HepG2 (cell line): ENCODE measurements around the gene NDUFS4. TPM values are rescaled to one million over a fixed set of nuclear protein-coding genes. Genes with fewer than 3 reads are reported as not detected.

Experiments used
- ATAC-seq: fragments of 200-7000 bp; cut with Tn5 transposase; 3 replicates; pipeline ENCODE4 v1.9.1; 2020; ENCODE audit warnings: mild to moderate bottlenecking, moderate library complexity
- BruUV-seq: library from RNA; stranded (reverse); fragments of 400-500 nt; replicated peaks from 2 replicates; lab custom pipeline; 2021; lab: Mats Ljungman, UMichigan
- CTCF ChIA-PET: fragments of 300-600 bp; formaldehyde crosslinking; extraction: SDS; loops from one replicate; lab custom pipeline; 2021; ENCODE audit warnings: low total read pairs, inconsistent platforms, low intra/inter-chr PET ratio; lab: Yijun Ruan, JAX
- POLR2A ChIA-PET: fragments of 350-600 bp; sonication (Branson Sonifier 250); formaldehyde crosslinking; loops from one replicate; lab custom pipeline; 2020; ENCODE audit warnings: antibody characterized with exemption, inconsistent platforms; lab: Yijun Ruan, JAX
- DNase-seq: peaks from one replicate; pipeline ENCODE4 v3.0.0-alpha.2; 2015; ENCODE audit warnings: low spot score
- FAIRE-seq: peaks from 3 replicates; lab custom pipeline; 2011; peaks lifted over from hg19 to GRCh38; lab: Jason Lieb, UNC
- H2AFZ ChIP-seq: one replicate; pipeline ENCODE4 v1.6.1; 2011; ENCODE audit warnings: low read length, inconsistent platforms
- H3K27ac ChIP-seq: fragments of 300-600 bp; 3 replicates; pipeline ENCODE4 v1.8.0; 2011; ENCODE audit warnings: mixed run types, mild to moderate bottlenecking, mixed read lengths, low read length, inconsistent platforms; ENCODE audit not compliant: insufficient read depth; ENCODE audit errors: extremely low read length
- H3K27me3 ChIP-seq, 2 experiments: fragments of 200-600 bp in 1 of 2; 2 replicates in 1 of 2; 3 replicates in 1 of 2; pipeline versions ENCODE4 v1.6.0 to v1.8.0; 2011; ENCODE audit warnings: low read length in 2 of 2, mild to moderate bottlenecking in 2 of 2, moderate library complexity in 2 of 2, inconsistent platforms in 1 of 2; ENCODE audit not compliant: insufficient read depth in 2 of 2, control insufficient read depth in 1 of 2
- H3K36me3 ChIP-seq, 2 experiments: fragments of 200-600 bp in 1 of 2; replicated peaks in 1 of 2; 2 replicates in 1 of 2; 3 replicates in 1 of 2; pipeline versions ENCODE4 v1.5.1 to v1.8.0; 2011; ENCODE audit warnings: low read length in 2 of 2, inconsistent platforms in 1 of 2; ENCODE audit not compliant: insufficient read depth in 2 of 2, control insufficient read depth in 1 of 2
- H3K4me1 ChIP-seq: 2 replicates; pipeline ENCODE4 v1.5.1; 2012; ENCODE audit warnings: low read length, inconsistent platforms; ENCODE audit not compliant: insufficient read depth
- H3K4me2 ChIP-seq: 2 replicates; pipeline ENCODE4 v1.6.0; 2011; ENCODE audit warnings: low read depth, low read length, inconsistent platforms
- H3K4me3 ChIP-seq, 3 experiments: fragments of 200-600 bp in 1 of 3; sonication (generic), shearing (Covaris generic) in 1 of 3; replicated peaks in 1 of 3; 2 replicates each; pipeline ENCODE4 v1.5.1; 2011 to 2016; ENCODE audit warnings: low read length in 3 of 3, inconsistent platforms in 2 of 3, low read depth in 2 of 3, mild to moderate bottlenecking in 2 of 3, control low read depth in 1 of 3, mixed read lengths in 1 of 3; ENCODE audit not compliant: insufficient read depth in 1 of 3
- H3K79me2 ChIP-seq: one replicate; pipeline ENCODE4 v1.6.1; 2011; ENCODE audit warnings: low read length, inconsistent platforms; ENCODE audit not compliant: insufficient read depth
- H3K9ac ChIP-seq: 2 replicates; pipeline ENCODE4 v1.6.0; 2011; ENCODE audit warnings: mild to moderate bottlenecking, low read depth, low read length, inconsistent platforms; ENCODE audit not compliant: insufficient read depth
- H3K9me3 ChIP-seq: 2 replicates; pipeline ENCODE4 v1.5.1; 2012; ENCODE audit warnings: mild to moderate bottlenecking, low read length
- H4K20me1 ChIP-seq: 2 replicates; pipeline ENCODE4 v1.6.0; 2011; ENCODE audit warnings: inconsistent platforms, mild to moderate bottlenecking, low read length, moderate library complexity; ENCODE audit not compliant: insufficient read depth
- SP140L ChIP-seq: sonication (generic); formaldehyde crosslinking; IDR thresholded peaks from 2 replicates; pipeline ENCODE4 v1.4.0; 2020; ENCODE audit warnings: missing genetic modification reagents, borderline replicate concordance
- ZNF569 ChIP-seq: sonication (generic); formaldehyde crosslinking; IDR thresholded peaks from 2 replicates; pipeline ENCODE4 v1.5.0; 2020; ENCODE audit warnings: mild to moderate bottlenecking, missing genetic modification reagents, moderate library complexity, borderline replicate concordance
- WGBS: methylation state at CpG from one replicate; pipeline ENCODE4 v1.1.6; 2017; ENCODE audit warnings: low lambda C conversion rate; 5-methylcytosine and 5-hydroxymethylcytosine counted together
- in situ Hi-C: cut with HindIII; loops from 2 replicates; pipeline ENCODE4 v1.10.0; 2017; ENCODE audit warnings: low pct_unique_long_range_greater_than_20kb; ENCODE audit not compliant: extremely low pct_ligation_motif_present
- intact Hi-C: fragments of 100-400 bp; cut with micrococcal nuclease; formaldehyde crosslinking; loops from one replicate; pipeline ENCODE4 v1.10.0; 2022; ENCODE audit not compliant: unreplicated experiment
- polyA plus RNA-seq, 8 experiments: library from polyadenylated mRNA; depleted of rRNA in 3 of 8; stranded (reverse) in 7 of 8; unstranded in 1 of 8; fragments of >200 nt; fragmentation: Illumina TruSeq in 4 of 8; extraction: Trizol in 4 of 8; gene quantifications; 2 replicates each; pipeline versions ENCODE4 v1.2.1 to v1.2.3, GENCODE V29; 2011 to 2016; ENCODE audit warnings: low read depth in 4 of 8, missing spikeins in 1 of 8, mixed read lengths in 1 of 8; ENCODE audit not compliant: insufficient read depth in 1 of 8
- total RNA-seq, 5 experiments: library from RNA; depleted of rRNA; stranded (reverse); fragments of >200 nt; fragmentation: Illumina TruSeq; extraction: Trizol; gene quantifications; 2 replicates each; pipeline ENCODE4 v1.2.3, GENCODE V29; 2016; ENCODE audit warnings: low read depth in 1 of 5
- TF ChIP-seq, protein P1 (sequence below): sonication (generic); formaldehyde crosslinking; IDR thresholded peaks from 2 replicates; pipeline ENCODE4 v1.5.0; 2020; ENCODE audit warnings: mild to moderate bottlenecking, missing genetic modification reagents, borderline replicate concordance
- TF ChIP-seq, protein P2 (sequence below): sonication (generic); formaldehyde crosslinking; IDR thresholded peaks from 2 replicates; pipeline ENCODE4 v1.4.0; 2020; ENCODE audit warnings: mild to moderate bottlenecking, missing genetic modification reagents
- TF ChIP-seq, protein P3 (sequence below): sonication (generic); formaldehyde crosslinking; IDR thresholded peaks from 2 replicates; pipeline ENCODE4 v1.4.0; 2020; ENCODE audit warnings: missing genetic modification reagents

Gene NDUFS4
- total and polyA plus RNA-seq, 2 of the 13 experiments (the other 11 are each of a cell fraction or from before 2014, with no cell fraction given), result 121 to 126 TPM

DNA sequence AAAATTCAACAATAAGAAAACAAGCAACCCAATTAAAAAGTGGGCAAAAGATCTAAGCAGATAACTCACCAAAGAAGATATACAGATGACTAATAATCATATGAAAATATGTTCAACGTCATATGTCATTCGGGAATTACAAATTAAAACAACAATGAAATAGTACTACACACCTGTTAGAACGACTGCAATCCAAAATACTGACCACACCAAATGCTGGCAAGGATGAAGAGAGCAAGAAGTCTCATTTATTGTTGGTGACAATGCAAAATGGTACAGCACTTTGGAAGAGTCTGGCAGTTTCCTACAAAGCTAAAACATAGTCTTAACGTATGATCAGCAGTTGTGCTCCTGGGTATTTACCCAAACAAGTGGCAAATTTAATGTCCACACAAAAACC lies 37.5 kb downstream of the NDUFS4 start:
- ATAC-seq (no peak), FAIRE-seq (no peak), DNase-seq (no peak)
- in situ Hi-C loops (no loop called here), intact Hi-C loops (no loop called here)
- no peak overlapping the region for H3K4me2 ChIP-seq
- WGBS, result 98% methylated on average over 4 of the region's 4 CpGs
- H3K36me3 ChIP-seq, result no peaks in the 10 kb centered on the region
- H4K20me1 ChIP-seq, result peaks cover 16% of the 10 kb centered on the region; the same call in 1 of the 2 replicates
- peaks cover 64% of the 10 kb centered on the region for H3K79me2 ChIP-seq
- ChIA-PET POLR2A (no interaction called here), CTCF (no interaction called here)
- no peak overlapping the region for H2AFZ ChIP-seq
- no peak overlapping the region for H3K9ac ChIP-seq
- BruUV-seq, result no TSS peak
- peaks cover 6% of the 10 kb centered on the region; the same call in 1 of the 2 replicates for H3K4me1 ChIP-seq
- no peak overlapping the region for H3K4me3 ChIP-seq
- H3K27ac ChIP-seq, result no peak overlapping the region
- no peaks in the 10 kb centered on the region for H3K27me3 ChIP-seq
- H3K9me3 ChIP-seq, result no peaks in the 10 kb centered on the region
- TF ChIP-seq SP140L (CRISPR knock-in tag) (no peak), ZNF569 (CRISPR knock-in tag) (no peak)
- TF ChIP-seq, protein P1, sequence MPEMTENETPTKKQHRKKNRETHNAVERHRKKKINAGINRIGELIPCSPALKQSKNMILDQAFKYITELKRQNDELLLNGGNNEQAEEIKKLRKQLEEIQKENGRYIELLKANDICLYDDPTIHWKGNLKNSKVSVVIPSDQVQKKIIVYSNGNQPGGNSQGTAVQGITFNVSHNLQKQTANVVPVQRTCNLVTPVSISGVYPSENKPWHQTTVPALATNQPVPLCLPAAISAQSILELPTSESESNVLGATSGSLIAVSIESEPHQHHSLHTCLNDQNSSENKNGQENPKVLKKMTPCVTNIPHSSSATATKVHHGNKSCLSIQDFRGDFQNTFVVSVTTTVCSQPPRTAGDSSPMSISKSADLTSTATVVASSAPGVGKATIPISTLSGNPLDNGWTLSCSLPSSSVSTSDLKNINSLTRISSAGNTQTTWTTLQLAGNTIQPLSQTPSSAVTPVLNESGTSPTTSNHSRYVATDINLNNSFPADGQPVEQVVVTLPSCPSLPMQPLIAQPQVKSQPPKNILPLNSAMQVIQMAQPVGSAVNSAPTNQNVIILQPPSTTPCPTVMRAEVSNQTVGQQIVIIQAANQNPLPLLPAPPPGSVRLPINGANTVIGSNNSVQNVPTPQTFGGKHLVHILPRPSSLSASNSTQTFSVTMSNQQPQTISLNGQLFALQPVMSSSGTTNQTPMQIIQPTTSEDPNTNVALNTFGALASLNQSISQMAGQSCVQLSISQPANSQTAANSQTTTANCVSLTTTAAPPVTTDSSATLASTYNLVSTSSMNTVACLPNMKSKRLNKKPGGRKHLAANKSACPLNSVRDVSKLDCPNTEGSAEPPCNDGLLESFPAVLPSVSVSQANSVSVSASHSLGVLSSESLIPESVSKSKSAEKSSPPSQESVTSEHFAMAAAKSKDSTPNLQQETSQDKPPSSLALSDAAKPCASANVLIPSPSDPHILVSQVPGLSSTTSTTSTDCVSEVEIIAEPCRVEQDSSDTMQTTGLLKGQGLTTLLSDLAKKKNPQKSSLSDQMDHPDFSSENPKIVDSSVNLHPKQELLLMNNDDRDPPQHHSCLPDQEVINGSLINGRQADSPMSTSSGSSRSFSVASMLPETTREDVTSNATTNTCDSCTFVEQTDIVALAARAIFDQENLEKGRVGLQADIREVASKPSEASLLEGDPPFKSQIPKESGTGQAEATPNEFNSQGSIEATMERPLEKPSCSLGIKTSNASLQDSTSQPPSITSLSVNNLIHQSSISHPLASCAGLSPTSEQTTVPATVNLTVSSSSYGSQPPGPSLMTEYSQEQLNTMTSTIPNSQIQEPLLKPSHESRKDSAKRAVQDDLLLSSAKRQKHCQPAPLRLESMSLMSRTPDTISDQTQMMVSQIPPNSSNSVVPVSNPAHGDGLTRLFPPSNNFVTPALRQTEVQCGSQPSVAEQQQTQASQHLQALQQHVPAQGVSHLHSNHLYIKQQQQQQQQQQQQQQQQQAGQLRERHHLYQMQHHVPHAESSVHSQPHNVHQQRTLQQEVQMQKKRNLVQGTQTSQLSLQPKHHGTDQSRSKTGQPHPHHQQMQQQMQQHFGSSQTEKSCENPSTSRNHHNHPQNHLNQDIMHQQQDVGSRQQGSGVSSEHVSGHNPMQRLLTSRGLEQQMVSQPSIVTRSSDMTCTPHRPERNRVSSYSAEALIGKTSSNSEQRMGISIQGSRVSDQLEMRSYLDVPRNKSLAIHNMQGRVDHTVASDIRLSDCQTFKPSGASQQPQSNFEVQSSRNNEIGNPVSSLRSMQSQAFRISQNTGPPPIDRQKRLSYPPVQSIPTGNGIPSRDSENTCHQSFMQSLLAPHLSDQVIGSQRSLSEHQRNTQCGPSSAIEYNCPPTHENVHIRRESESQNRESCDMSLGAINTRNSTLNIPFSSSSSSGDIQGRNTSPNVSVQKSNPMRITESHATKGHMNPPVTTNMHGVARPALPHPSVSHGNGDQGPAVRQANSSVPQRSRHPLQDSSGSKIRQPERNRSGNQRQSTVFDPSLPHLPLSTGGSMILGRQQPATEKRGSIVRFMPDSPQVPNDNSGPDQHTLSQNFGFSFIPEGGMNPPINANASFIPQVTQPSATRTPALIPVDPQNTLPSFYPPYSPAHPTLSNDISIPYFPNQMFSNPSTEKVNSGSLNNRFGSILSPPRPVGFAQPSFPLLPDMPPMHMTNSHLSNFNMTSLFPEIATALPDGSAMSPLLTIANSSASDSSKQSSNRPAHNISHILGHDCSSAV (CRISPR knock-in tag), result no peak
- TF ChIP-seq, protein P2, sequence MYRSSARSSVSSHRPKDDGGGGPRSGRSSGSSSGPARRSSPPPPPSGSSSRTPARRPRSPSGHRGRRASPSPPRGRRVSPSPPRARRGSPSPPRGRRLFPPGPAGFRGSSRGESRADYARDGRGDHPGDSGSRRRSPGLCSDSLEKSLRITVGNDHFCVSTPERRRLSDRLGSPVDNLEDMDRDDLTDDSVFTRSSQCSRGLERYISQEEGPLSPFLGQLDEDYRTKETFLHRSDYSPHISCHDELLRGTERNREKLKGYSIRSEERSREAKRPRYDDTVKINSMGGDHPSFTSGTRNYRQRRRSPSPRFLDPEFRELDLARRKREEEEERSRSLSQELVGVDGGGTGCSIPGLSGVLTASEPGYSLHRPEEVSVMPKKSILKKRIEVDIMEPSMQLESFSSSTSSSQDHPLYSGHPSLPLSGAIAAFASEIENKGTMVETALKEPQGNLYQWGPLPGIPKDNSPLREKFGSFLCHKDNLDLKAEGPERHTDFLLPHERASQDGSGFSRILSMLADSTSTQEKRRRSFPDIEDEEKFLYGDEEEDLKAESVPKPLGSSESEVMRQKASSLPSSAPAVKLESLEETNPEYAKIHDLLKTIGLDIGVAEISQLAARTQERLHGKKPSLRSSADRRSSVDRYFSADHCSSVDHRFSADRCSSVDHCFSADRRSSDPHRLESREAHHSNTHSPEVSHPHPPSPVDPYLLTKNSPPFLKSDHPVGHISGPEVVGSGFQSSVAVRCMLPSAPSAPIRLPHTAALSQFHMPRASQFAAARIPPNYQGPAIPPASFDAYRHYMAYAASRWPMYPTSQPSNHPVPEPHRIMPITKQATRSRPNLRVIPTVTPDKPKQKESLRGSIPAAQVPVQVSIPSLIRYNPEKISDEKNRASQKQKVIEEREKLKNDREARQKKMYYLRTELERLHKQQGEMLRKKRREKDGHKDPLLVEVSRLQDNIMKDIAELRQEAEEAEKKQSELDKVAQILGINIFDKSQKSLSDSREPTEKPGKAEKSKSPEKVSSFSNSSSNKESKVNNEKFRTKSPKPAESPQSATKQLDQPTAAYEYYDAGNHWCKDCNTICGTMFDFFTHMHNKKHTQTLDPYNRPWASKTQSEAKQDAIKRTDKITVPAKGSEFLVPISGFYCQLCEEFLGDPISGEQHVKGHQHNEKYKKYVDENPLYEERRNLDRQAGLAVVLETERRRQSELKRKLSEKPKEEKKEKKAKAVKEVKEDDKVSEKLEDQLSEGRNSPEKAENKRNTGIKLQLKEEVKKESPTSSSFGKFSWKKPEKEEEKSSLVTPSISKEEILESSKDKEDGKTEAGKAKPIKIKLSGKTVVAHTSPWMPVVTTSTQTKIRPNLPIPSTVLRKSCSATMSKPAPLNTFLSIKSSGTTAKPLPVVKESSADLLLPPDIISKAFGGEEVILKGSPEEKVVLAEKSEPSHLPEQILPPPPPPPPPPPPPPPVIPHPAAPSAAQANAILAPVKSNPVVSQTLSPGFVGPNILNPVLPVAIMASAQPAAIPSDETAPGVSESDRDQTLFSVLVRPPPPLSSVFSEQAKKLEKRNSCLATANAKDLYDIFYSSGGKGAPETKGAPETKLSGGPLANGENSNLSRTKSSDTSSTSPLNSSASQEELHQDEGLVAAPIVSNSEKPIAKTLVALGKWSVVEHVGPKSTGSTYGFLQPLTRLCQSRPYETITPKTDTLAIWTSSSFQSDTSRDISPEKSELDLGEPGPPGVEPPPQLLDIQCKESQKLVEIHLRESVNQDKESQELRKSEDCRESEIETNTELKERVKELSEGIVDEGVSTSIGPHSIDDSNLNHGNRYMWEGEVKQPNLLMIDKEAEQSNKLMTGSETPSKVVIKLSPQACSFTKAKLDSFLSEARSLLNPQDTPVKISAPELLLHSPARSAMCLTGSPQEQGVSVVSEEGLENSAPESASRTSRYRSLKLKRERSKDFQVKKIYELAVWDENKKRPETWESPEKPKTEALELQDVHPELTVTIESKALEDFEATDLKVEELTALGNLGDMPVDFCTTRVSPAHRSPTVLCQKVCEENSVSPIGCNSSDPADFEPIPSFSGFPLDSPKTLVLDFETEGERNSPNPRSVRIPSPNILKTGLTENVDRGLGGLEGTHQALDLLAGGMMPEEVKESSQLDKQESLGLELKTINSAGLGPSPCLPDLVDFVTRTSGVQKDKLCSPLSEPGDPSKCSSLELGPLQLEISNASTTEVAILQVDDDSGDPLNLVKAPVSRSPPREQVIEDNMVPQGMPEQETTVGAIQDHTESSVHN (CRISPR knock-in tag), result no peak
- TF ChIP-seq, protein P3, sequence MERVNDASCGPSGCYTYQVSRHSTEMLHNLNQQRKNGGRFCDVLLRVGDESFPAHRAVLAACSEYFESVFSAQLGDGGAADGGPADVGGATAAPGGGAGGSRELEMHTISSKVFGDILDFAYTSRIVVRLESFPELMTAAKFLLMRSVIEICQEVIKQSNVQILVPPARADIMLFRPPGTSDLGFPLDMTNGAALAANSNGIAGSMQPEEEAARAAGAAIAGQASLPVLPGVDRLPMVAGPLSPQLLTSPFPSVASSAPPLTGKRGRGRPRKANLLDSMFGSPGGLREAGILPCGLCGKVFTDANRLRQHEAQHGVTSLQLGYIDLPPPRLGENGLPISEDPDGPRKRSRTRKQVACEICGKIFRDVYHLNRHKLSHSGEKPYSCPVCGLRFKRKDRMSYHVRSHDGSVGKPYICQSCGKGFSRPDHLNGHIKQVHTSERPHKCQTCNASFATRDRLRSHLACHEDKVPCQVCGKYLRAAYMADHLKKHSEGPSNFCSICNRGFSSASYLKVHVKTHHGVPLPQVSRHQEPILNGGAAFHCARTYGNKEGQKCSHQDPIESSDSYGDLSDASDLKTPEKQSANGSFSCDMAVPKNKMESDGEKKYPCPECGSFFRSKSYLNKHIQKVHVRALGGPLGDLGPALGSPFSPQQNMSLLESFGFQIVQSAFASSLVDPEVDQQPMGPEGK (CRISPR knock-in tag), result no peak
